T-cell (primary cell): ENCODE measurements around the gene TCF12. TPM values are rescaled to one million over a fixed set of nuclear protein-coding genes. Genes with fewer than 3 reads are reported as not detected.
A peak's percentile ranks its signal among the peaks of the same experiment; 100 is the strongest.

Source experiments
- ATAC-seq, 4 experiments: fragments of 200-7000 bp in 3 of 4; fragments of 150-1000 bp in 1 of 4; cut with Tn5 transposase; replicated peaks in 1 of 4; 1 replicate in 3 of 4; 2 replicates in 1 of 4; pipeline ENCODE4 v1.10.0; 2021; ENCODE audit warnings: moderate library complexity in 3 of 4, mild to moderate bottlenecking in 2 of 4, moderate number of reproducible peaks in 1 of 4
- CTCF ChIA-PET, 2 donors: fragments of 300-600 bp; sonication (Branson Sonifier 250); formaldehyde crosslinking; loops; one replicate each; lab custom pipeline; 2022; ENCODE audit warnings: antibody characterized with exemption in 2 of 2; lab: Charles Lee
- POLR2A ChIA-PET, 2 donors: fragments of 300-600 bp; sonication (Branson Sonifier 250); formaldehyde crosslinking; loops; one replicate each; lab custom pipeline; 2022; ENCODE audit warnings: antibody characterized with exemption in 2 of 2; lab: Charles Lee
- DNase-seq, 35 experiments: peaks; one replicate each; pipeline versions ENCODE4 v3.0.0 to v3.0.0-alpha.2; 2013 to 2023
- H3K27ac ChIP-seq: one replicate; pipeline ENCODE4 v1.5.1; 2013; ENCODE audit warnings: low read length
- H3K27me3 ChIP-seq, 2 experiments: replicated peaks in 1 of 2; 1 replicate in 1 of 2; 2 replicates in 1 of 2; pipeline versions ENCODE4 v1.6.1 to v1.7.0; 2013; ENCODE audit warnings: low read length in 1 of 2, mixed read lengths in 1 of 2; ENCODE audit not compliant: control insufficient read depth in 2 of 2, insufficient read depth in 2 of 2; ENCODE audit errors: extremely low read depth in 1 of 2
- H3K36me3 ChIP-seq, 2 donors: 1 replicate in 1 of 2; 2 replicates in 1 of 2; pipeline versions ENCODE4 v1.6.1 to v1.7.0; 2013; ENCODE audit warnings: low read length in 1 of 2; ENCODE audit not compliant: control insufficient read depth in 2 of 2, insufficient read depth in 1 of 2; ENCODE audit errors: extremely low read depth in 1 of 2
- H3K4me1 ChIP-seq, 2 experiments: 1 replicate in 1 of 2; 2 replicates in 1 of 2; pipeline versions ENCODE4 v1.6.1 to v1.7.0; 2013; ENCODE audit warnings: low read length in 2 of 2, mixed read lengths in 1 of 2; ENCODE audit not compliant: insufficient read depth in 2 of 2, control insufficient read depth in 1 of 2; ENCODE audit errors: extremely low read depth in 1 of 2
- H3K4me3 ChIP-seq, 2 donors: 1 replicate in 1 of 2; 2 replicates in 1 of 2; pipeline versions ENCODE4 v1.5.1 to v1.7.0; 2013; ENCODE audit warnings: mild to moderate bottlenecking in 2 of 2, low read length in 1 of 2, moderate library complexity in 1 of 2; ENCODE audit not compliant: control insufficient read depth in 1 of 2; ENCODE audit errors: extremely low read depth in 1 of 2
- H3K9me3 ChIP-seq: 2 replicates; pipeline ENCODE4 v1.7.0; 2013
- H3K27ac Mint-ChIP-seq, 2 donors: one replicate each; pipeline ENCODE4 v1.8.0; 2020 to 2021; ENCODE audit warnings: mild to moderate bottlenecking in 2 of 2, mixed read lengths in 2 of 2
- H3K27me3 Mint-ChIP-seq, 2 donors: one replicate each; pipeline ENCODE4 v1.8.0; 2021 to 2022; ENCODE audit warnings: mixed read lengths in 2 of 2
- H3K36me3 Mint-ChIP-seq: one replicate; pipeline ENCODE4 v1.8.0; 2021; ENCODE audit warnings: mixed read lengths
- H3K4me1 Mint-ChIP-seq, 3 donors: one replicate each; pipeline ENCODE4 v1.8.0; 2020 to 2022; ENCODE audit warnings: mixed read lengths in 3 of 3, mild to moderate bottlenecking in 1 of 3
- H3K4me3 Mint-ChIP-seq, 3 donors: one replicate each; pipeline ENCODE4 v1.8.0; 2020 to 2022; ENCODE audit warnings: mild to moderate bottlenecking in 3 of 3, mixed read lengths in 3 of 3, moderate library complexity in 3 of 3
- H3K9me3 Mint-ChIP-seq, 3 donors: one replicate each; pipeline ENCODE4 v1.8.0; 2020 to 2022; ENCODE audit warnings: mixed read lengths in 3 of 3
- WGBS: methylation state at CpG from one replicate; pipeline ENCODE4 v1.1.5; 2013; ENCODE audit warnings: missing lambda C conversion rate; ENCODE audit not compliant: insufficient coverage; 5-methylcytosine and 5-hydroxymethylcytosine counted together
- total RNA-seq, 35 experiments: library from RNA in 6 of 35; stranded (reverse) in 6 of 35; fragments of 120-200 nt in 1 of 35; gene quantifications; one replicate each; pipeline versions ENCODE4 v1.2.1 to v1.2.4 and lab custom pipeline; 2013 to 2026

The TCF12 gene
- total RNA-seq, 5 donors from 2014 or later (not counting 1 experiment from before 2014, with no cell fraction given) = 68.0 to 94.3 (median 83.0) TPM

- ATAC-seq (no peak), DNase-seq (no peak)
- no peak overlapping the region for H3K27ac ChIP-seq
- CTCF ChIA-PET = interaction anchor here in 1 of 2 donors (0.5 kb wide), 1 partner anchor 389 kb away, joined by 7 read pairs; no protein-coding TSS in a partner anchor
- no peaks in the 10 kb centered on the region for H3K9me3 ChIP-seq
- Mint-ChIP-seq H3K4me1 (peaks cover 13 to 20% (median 17%) of the 10 kb centered on the region in 3 donors), H3K27ac (no peak overlapping the region), H3K36me3 (peaks cover under 1% of the 10 kb centered on the region), H3K9me3 (no peaks in the 10 kb centered on the region), H3K4me3 (no peak overlapping the region), H3K27me3 (no peaks in the 10 kb centered on the region)
- no peaks in the 10 kb centered on the region for H3K27me3 ChIP-seq
- H3K36me3 ChIP-seq = no peaks in the 10 kb centered on the region
- H3K4me1 ChIP-seq = peaks cover 7% of the 10 kb centered on the region in 2 experiments
- H3K4me3 ChIP-seq = no peak overlapping the region
- POLR2A ChIA-PET = no interaction called here
Measured at GRCh38 chr15:56891852-56892440, 26.5 kb upstream of the TCF12 start.

- H3K4me1 ChIP-seq = peaks cover 1 to 4% of the 10 kb centered on the region in 2 experiments
- H3K4me3 ChIP-seq = no peak overlapping the region
- no CpG with 5 or more reads among the region's 2 CpGs for WGBS
- no peak overlapping the region for H3K27ac ChIP-seq
- Mint-ChIP-seq H3K36me3 (peaks cover 3% of the 10 kb centered on the region), H3K9me3 (peaks cover 0 to 3% (median 2%) of the 10 kb centered on the region in 3 donors), H3K4me1 (peaks cover 8 to 15% (median 15%) of the 10 kb centered on the region in 3 donors), H3K4me3 (no peak overlapping the region), H3K27ac (no peak overlapping the region), H3K27me3 (no peaks in the 10 kb centered on the region)
- ChIA-PET CTCF (interaction anchor here in 1 of 2 donors (0.7 kb wide), 1 partner anchor 22 kb away, joined by 3 read pairs; no protein-coding TSS in a partner anchor), POLR2A (interaction anchor here in 1 of 2 donors (1.1 kb wide), 1 partner anchor 25 kb away, joined by 3 read pairs; the partner anchor contains the start of gene TCF12)
- ATAC-seq (no peak), DNase-seq (no peak)
- H3K36me3 ChIP-seq = no peaks in the 10 kb centered on the region
- no peaks in the 10 kb centered on the region for H3K27me3 ChIP-seq
- no peaks in the 10 kb centered on the region for H3K9me3 ChIP-seq
Measured at GRCh38 chr15:56892659-56893363, 25.6 kb upstream of the TCF12 start.

GRCh38 chr15:56893364-56893678 lies 25.1 kb upstream of the TCF12 start:
- no peak for ATAC-seq
- H3K27me3 ChIP-seq = no peaks in the 10 kb centered on the region
- no peak overlapping the region for H3K27ac ChIP-seq
- peaks cover 0 to 2% of the 10 kb centered on the region in 2 experiments for H3K4me1 ChIP-seq
- no peaks in the 10 kb centered on the region for H3K9me3 ChIP-seq
- POLR2A ChIA-PET = interaction anchor here in 1 of 2 donors (1.1 kb wide), 1 partner anchor 25 kb away, joined by 3 read pairs; the partner anchor contains the start of gene TCF12
- H3K9me3 Mint-ChIP-seq = peaks cover 0 to 3% (median 2%) of the 10 kb centered on the region in 3 donors
- no peak overlapping the region for H3K27ac Mint-ChIP-seq
- H3K4me3 ChIP-seq = no peak overlapping the region
- peaks cover 4 to 10% (median 9%) of the 10 kb centered on the region in 3 donors for H3K4me1 Mint-ChIP-seq
- H3K4me3 Mint-ChIP-seq = no peak overlapping the region
- no CpG with 5 or more reads among the region's 1 CpG for WGBS
- no peaks in the 10 kb centered on the region for H3K36me3 ChIP-seq
- peaks cover 3% of the 10 kb centered on the region for H3K36me3 Mint-ChIP-seq
- CTCF ChIA-PET = interaction anchor here in 1 of 2 donors (0.7 kb wide), 1 partner anchor 21 kb away, joined by 3 read pairs; no protein-coding TSS in a partner anchor
- no peaks in the 10 kb centered on the region for H3K27me3 Mint-ChIP-seq
- DNase-seq = no peak

GRCh38 chr15:56894601-56895000 lies 23.8 kb upstream of the TCF12 start:
- Mint-ChIP-seq H3K27me3 (no peaks in the 10 kb centered on the region), H3K9me3 (peaks cover 0 to 3% (median 2%) of the 10 kb centered on the region in 3 donors), H3K27ac (no peak overlapping the region), H3K36me3 (peaks cover 3% of the 10 kb centered on the region), H3K4me1 (no peaks in the 10 kb centered on the region), H3K4me3 (no peak overlapping the region)
- no CpG with 5 or more reads among the region's 3 CpGs for WGBS
- ATAC-seq (no peak), DNase-seq (no peak)
- H3K27me3 ChIP-seq = no peaks in the 10 kb centered on the region
- H3K36me3 ChIP-seq = no peaks in the 10 kb centered on the region
- POLR2A ChIA-PET = interaction anchor here in 1 of 2 donors (0.6 kb wide), 1 partner anchor 154 kb away, joined by 4 read pairs; no protein-coding TSS in a partner anchor
- H3K27ac ChIP-seq = no peak overlapping the region
- CTCF ChIA-PET = no interaction called here
- no peak overlapping the region for H3K4me3 ChIP-seq
- H3K9me3 ChIP-seq = no peaks in the 10 kb centered on the region
- no peaks in the 10 kb centered on the region for H3K4me1 ChIP-seq

GRCh38 chr15:56901931-56902330 lies 16.5 kb upstream of the TCF12 start:
- WGBS = 79% methylated on average over 2 of the region's 2 CpGs
- Histone ChIP-seq H3K27ac (no peak overlapping the region), H3K36me3 (no peaks in the 10 kb centered on the region), H3K9me3 (no peaks in the 10 kb centered on the region), H3K4me3 (no peak overlapping the region), H3K27me3 (no peaks in the 10 kb centered on the region), H3K4me1 (no peaks in the 10 kb centered on the region)
- Mint-ChIP-seq H3K27me3 (no peaks in the 10 kb centered on the region), H3K36me3 (peaks cover 7% of the 10 kb centered on the region), H3K9me3 (peaks cover 0 to 3% (median 2%) of the 10 kb centered on the region in 3 donors), H3K4me3 (no peak overlapping the region), H3K4me1 (peaks cover 3 to 6% (median 5%) of the 10 kb centered on the region in 3 donors), H3K27ac (no peak overlapping the region)
- no peak for DNase-seq
- ATAC-seq = no peak
- ChIA-PET CTCF (no interaction called here), POLR2A (no interaction called here)

GRCh38 chr15:56906766-56907165 lies 11.7 kb upstream of the TCF12 start:
- CTCF ChIA-PET = no interaction called here
- ATAC-seq (no peak), DNase-seq (no peak)
- H3K36me3 Mint-ChIP-seq = peaks cover 9% of the 10 kb centered on the region
- H3K4me3 Mint-ChIP-seq = peak overlapping the region; percentile 64 to 70 (median 65)
- H3K27me3 ChIP-seq = no peaks in the 10 kb centered on the region
- H3K9me3 ChIP-seq = no peaks in the 10 kb centered on the region
- peak overlapping the region in 1 of 2 donors; percentile 16 for H3K4me3 ChIP-seq
- peak overlapping the region in 1 of 2 donors; percentile 54 for H3K27ac Mint-ChIP-seq
- H3K27me3 Mint-ChIP-seq = no peaks in the 10 kb centered on the region
- H3K36me3 ChIP-seq = no peaks in the 10 kb centered on the region
- POLR2A ChIA-PET = interaction anchor here in 1 of 2 donors (0.5 kb wide), 1 partner anchor 31 kb away, joined by 4 read pairs; no protein-coding TSS in a partner anchor
- no peaks in the 10 kb centered on the region for H3K4me1 ChIP-seq
- peaks cover 10 to 18% (median 14%) of the 10 kb centered on the region in 3 donors for H3K4me1 Mint-ChIP-seq
- 80% methylated on average over 1 of the region's 1 CpG for WGBS
- no peaks in the 10 kb centered on the region for H3K9me3 Mint-ChIP-seq
- H3K27ac ChIP-seq = peak overlapping the region; percentile 6
